Ovary (tissue), 3 donors: ENCODE results near the gene ACP7.

Experiments
- EP300 ChIP-seq: sonication (generic); formaldehyde crosslinking; IDR thresholded peaks from one replicate; pipeline ENCODE4 v1.6.1; 2017; ENCODE audit warnings: antibody characterized with exemption
- POLR2A ChIP-seq: fragments of 450-650 bp; IDR thresholded peaks from one replicate; pipeline ENCODE4 v1.6.1; 2017; ENCODE audit warnings: antibody characterized with exemption, mild to moderate bottlenecking, moderate library complexity
- TF ChIP-seq, protein P1 (sequence below), 3 donors: fragments of 450-650 bp in 2 of 3; fragments of 200-600 bp in 1 of 3; IDR thresholded peaks; one replicate each; pipeline versions ENCODE4 v1.5.1 to v1.8.0; 2016 to 2022; ENCODE audit warnings: antibody characterized with exemption in 3 of 3, mild to moderate bottlenecking in 1 of 3
- donor health status: DM: no; HTN: no; CAD: no.

- TF ChIP-seq, protein P1, sequence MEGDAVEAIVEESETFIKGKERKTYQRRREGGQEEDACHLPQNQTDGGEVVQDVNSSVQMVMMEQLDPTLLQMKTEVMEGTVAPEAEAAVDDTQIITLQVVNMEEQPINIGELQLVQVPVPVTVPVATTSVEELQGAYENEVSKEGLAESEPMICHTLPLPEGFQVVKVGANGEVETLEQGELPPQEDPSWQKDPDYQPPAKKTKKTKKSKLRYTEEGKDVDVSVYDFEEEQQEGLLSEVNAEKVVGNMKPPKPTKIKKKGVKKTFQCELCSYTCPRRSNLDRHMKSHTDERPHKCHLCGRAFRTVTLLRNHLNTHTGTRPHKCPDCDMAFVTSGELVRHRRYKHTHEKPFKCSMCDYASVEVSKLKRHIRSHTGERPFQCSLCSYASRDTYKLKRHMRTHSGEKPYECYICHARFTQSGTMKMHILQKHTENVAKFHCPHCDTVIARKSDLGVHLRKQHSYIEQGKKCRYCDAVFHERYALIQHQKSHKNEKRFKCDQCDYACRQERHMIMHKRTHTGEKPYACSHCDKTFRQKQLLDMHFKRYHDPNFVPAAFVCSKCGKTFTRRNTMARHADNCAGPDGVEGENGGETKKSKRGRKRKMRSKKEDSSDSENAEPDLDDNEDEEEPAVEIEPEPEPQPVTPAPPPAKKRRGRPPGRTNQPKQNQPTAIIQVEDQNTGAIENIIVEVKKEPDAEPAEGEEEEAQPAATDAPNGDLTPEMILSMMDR (IDR thresholded peaks at IDR 0.05) = no peak
- TF ChIP-seq EP300 = no peak
- no peak for TF ChIP-seq POLR2A
These were observed 18.2 kb upstream of the ACP7 start for GRCh38 chr19:39065928-39066327.
